Stomach (tissue), 9 donors: ENCODE results near the gene CD74. TPM values are rescaled to one million over a fixed set of nuclear protein-coding genes. Genes with fewer than 3 reads are reported as not detected.

ENCODE experiments used
- DNase-seq, 2 donors: peaks; one replicate each; pipeline versions ENCODE4 v3.0.0 to v3.0.0-alpha.2; 2013 to 2019
- H3K27ac ChIP-seq, 5 donors: fragments of 200-600 bp in 4 of 5; sonication (generic) in 4 of 5; one replicate each; pipeline ENCODE4 v1.5.1; 2013 to 2019; ENCODE audit warnings: mild to moderate bottlenecking in 1 of 5, moderate library complexity in 1 of 5
- H3K27me3 ChIP-seq, 3 donors: fragments of 200-600 bp; sonication (generic); one replicate each; pipeline ENCODE4 v1.5.1; 2017 to 2019; ENCODE audit warnings: mixed run types in 1 of 3
- H3K36me3 ChIP-seq, 4 donors: fragments of 200-600 bp; sonication (generic); 1 replicate in 3 of 4; 2 replicates in 1 of 4; pipeline ENCODE4 v1.5.1; 2016 to 2019
- H3K4me1 ChIP-seq, 4 donors: fragments of 200-600 bp; sonication (generic); one replicate each; pipeline ENCODE4 v1.5.1; 2016 to 2019
- H3K4me3 ChIP-seq, 4 donors: fragments of 200-600 bp; sonication (generic) in 3 of 4; one replicate each; pipeline ENCODE4 v1.5.1; 2016 to 2019; ENCODE audit warnings: mild to moderate bottlenecking in 1 of 4
- H3K9me3 ChIP-seq, 4 donors: fragments of 200-600 bp; sonication (generic); one replicate each; pipeline ENCODE4 v1.5.1; 2016 to 2019
- EP300 ChIP-seq: sonication (generic); formaldehyde crosslinking; IDR thresholded peaks from one replicate; pipeline ENCODE4 v1.6.1; 2017; ENCODE audit warnings: antibody characterized with exemption
- POLR2A ChIP-seq, 4 donors: fragments of 450-650 bp; IDR thresholded peaks; one replicate each; pipeline ENCODE4 v1.6.1; 2016; ENCODE audit warnings: antibody characterized with exemption in 4 of 4, control low read depth in 2 of 4, mild to moderate bottlenecking in 1 of 4, moderate library complexity in 1 of 4
- POLR2AphosphoS5 ChIP-seq, 3 donors: sonication (generic); formaldehyde crosslinking; IDR thresholded peaks; one replicate each; pipeline ENCODE4 v1.6.1; 2016; ENCODE audit warnings: antibody characterized with exemption in 3 of 3
- WGBS, 5 donors: extraction: QIAGEN DNeasy Blood & Tissue Kit in 3 of 5; methylation state at CpG; one replicate each; pipeline versions ENCODE4 v1.1.5 to v1.1.7; 2013 to 2018; 5-methylcytosine and 5-hydroxymethylcytosine counted together
- intact Hi-C: fragments of 100-400 bp; cut with DNase I; formaldehyde crosslinking; loops from one replicate; pipeline ENCODE4 v1.15.1; 2023; ENCODE audit warnings: low total_unique reads
- polyA plus RNA-seq, 3 donors: library from polyadenylated mRNA; stranded (reverse); fragments of 200-250 nt; gene quantifications; one replicate each; pipeline ENCODE4 v1.2.3, GENCODE V29; 2013
- total RNA-seq, 5 donors: library from RNA; depleted of rRNA; stranded (reverse); fragments of >200 nt; gene quantifications; one replicate each; pipeline versions ENCODE4 v1.1.0 to v1.2.3, GENCODE V29; 2014 to 2016
- TF ChIP-seq, protein P1 (sequence below), 7 experiments: fragments of 450-650 bp in 4 of 7; fragments of 200-600 bp in 3 of 7; sonication (generic) in 3 of 7; IDR thresholded peaks; one replicate each; pipeline ENCODE4 v1.5.1; 2016 to 2019; ENCODE audit warnings: antibody characterized with exemption in 7 of 7, control low read depth in 2 of 7, mild to moderate bottlenecking in 1 of 7
- donor health status: healthy with polysubstance abuse.
- donor health status: Bipolar disorder and iron deficiency.
- donor health status: healthy.

CD74 gene
- total and polyA plus RNA-seq, 8 donors: 102 to 1,185 (median 296) TPM

- Histone ChIP-seq H3K4me3 (no peak overlapping the region), H3K36me3 (peaks cover 0 to 1% (median under 1%) of the 10 kb centered on the region in 4 donors), H3K27ac (no peak overlapping the region), H3K27me3 (no peaks in the 10 kb centered on the region), H3K4me1 (peaks cover 10 to 17% (median 11%) of the 10 kb centered on the region in 4 donors), H3K9me3 (no peaks in the 10 kb centered on the region)
- 86 to 100% (median 92%) methylated on average over 4 of the region's 4 CpGs for WGBS, 5 donors
- TF ChIP-seq POLR2A (IDR thresholded peaks at IDR 0.05) (no peak), EP300 (no peak), POLR2AphosphoS5 (IDR thresholded peaks at IDR 0.05) (no peak)
- TF ChIP-seq, protein P1, sequence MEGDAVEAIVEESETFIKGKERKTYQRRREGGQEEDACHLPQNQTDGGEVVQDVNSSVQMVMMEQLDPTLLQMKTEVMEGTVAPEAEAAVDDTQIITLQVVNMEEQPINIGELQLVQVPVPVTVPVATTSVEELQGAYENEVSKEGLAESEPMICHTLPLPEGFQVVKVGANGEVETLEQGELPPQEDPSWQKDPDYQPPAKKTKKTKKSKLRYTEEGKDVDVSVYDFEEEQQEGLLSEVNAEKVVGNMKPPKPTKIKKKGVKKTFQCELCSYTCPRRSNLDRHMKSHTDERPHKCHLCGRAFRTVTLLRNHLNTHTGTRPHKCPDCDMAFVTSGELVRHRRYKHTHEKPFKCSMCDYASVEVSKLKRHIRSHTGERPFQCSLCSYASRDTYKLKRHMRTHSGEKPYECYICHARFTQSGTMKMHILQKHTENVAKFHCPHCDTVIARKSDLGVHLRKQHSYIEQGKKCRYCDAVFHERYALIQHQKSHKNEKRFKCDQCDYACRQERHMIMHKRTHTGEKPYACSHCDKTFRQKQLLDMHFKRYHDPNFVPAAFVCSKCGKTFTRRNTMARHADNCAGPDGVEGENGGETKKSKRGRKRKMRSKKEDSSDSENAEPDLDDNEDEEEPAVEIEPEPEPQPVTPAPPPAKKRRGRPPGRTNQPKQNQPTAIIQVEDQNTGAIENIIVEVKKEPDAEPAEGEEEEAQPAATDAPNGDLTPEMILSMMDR (IDR thresholded peaks at IDR 0.05): no peak
- intact Hi-C loops: no loop called here
- DNase-seq: no peak
Measured at GRCh38 chr5:150452914-150453313, 40.2 kb upstream of the CD74 start.

DNA sequence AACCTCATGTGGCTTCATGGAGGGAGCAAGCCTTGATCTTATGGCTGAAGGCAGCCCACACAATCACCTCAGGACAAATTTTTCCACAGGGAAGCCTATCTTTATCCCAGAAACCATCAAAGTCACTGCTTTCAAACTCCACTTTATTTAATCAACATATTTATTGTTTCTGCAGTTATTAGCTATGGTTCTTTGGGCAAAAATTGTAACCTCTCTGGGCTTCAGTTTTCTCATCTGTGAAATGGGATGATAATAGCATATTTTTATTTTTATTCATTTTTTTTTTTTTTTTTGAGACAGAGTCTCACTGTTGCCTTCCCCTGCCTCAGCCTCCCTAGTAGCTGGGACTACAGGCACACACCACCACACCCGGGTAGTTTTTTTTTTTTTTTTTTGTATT, 38.9 kb upstream of the CD74 start:
- no peak for DNase-seq
- Histone ChIP-seq H3K4me3 (no peak overlapping the region), H3K27ac (no peak overlapping the region), H3K9me3 (no peaks in the 10 kb centered on the region), H3K27me3 (no peaks in the 10 kb centered on the region), H3K36me3 (peaks cover 10 to 14% (median 14%) of the 10 kb centered on the region in 4 donors), H3K4me1 (peaks cover 12 to 25% (median 23%) of the 10 kb centered on the region in 4 donors)
- TF ChIP-seq POLR2A (IDR thresholded peaks at IDR 0.05) (no peak), EP300 (no peak)
- intact Hi-C loops: no loop called here
- whole genome bisulfite sequencing, 5 donors: 84 to 100% (median 100%) methylated on average over 1 of the region's 1 CpG

- Histone ChIP-seq H3K27me3 (no peaks in the 10 kb centered on the region), H3K4me1 (peaks cover 12 to 39% (median 28%) of the 10 kb centered on the region in 4 donors), H3K27ac (peak within 1 kb of the TSS; percentile 93 to 99 (median 94)), H3K9me3 (no peaks in the 10 kb centered on the region), H3K4me3 (peak within 1 kb of the TSS; percentile 61 to 91 (median 70)), H3K36me3 (peaks cover 28 to 33% (median 33%) of the 10 kb centered on the region in 4 donors)
- peak; percentile 93 to 98 for DNase-seq
- intact Hi-C loops: no loop called here
- WGBS, 5 donors: 3 to 6% (median 4%) methylated on average over 43 to 58 of the region's 58 CpGs
- TF ChIP-seq, protein P1 (IDR thresholded peaks at IDR 0.05): peak in 5 of 7 experiments; percentile 78 to 97 (median 90)
- TF ChIP-seq EP300 (no peak), POLR2A (IDR thresholded peaks at IDR 0.05) (peak in 2 of 4 donors; percentile 36 to 46), POLR2AphosphoS5 (IDR thresholded peaks at IDR 0.05) (peak; percentile 23 to 93 (median 85))
Measured at GRCh38 chr5:150449517-150450339, 37.0 kb upstream of the CD74 start, which contains the start of gene RPS14. Gene RPS14, minus strand, starts transcription at chr5:150449739. Its CDS starts 2,006 bp downstream, at chr5:150447733.

GRCh38 chr5:150448952-150449516, 36.3 kb upstream of the CD74 start:
- DNase-seq: peak in 1 of 2 donors; percentile 55
- TF ChIP-seq, protein P1 (IDR thresholded peaks at IDR 0.05): no peak
- TF ChIP-seq EP300: no peak
- TF ChIP-seq POLR2AphosphoS5 (IDR thresholded peaks at IDR 0.05): no peak
- no peak for TF ChIP-seq POLR2A (IDR thresholded peaks at IDR 0.05)
- no peaks in the 10 kb centered on the region for H3K27me3 ChIP-seq
- H3K36me3 ChIP-seq: peaks cover 35 to 40% (median 40%) of the 10 kb centered on the region in 4 donors
- 0 to 1% (median 0%) methylated on average over 31 of the region's 31 CpGs for WGBS, 5 donors
- H3K4me1 ChIP-seq: peaks cover 12 to 39% (median 28%) of the 10 kb centered on the region in 4 donors
- H3K4me3 ChIP-seq: peak overlapping the region; percentile 61 to 91 (median 70)
- intact Hi-C loops: no loop called here
- H3K9me3 ChIP-seq: no peaks in the 10 kb centered on the region
- peak overlapping the region; percentile 93 to 99 (median 94) for H3K27ac ChIP-seq
